HK-2 (cell line): ENCODE data around the gene FOXP4.
A peak's percentile ranks its signal among the peaks of the same experiment; 100 is the strongest.

Experiments
- DNase-seq: peaks from one replicate; pipeline ENCODE4 v3.0.0-alpha.2; 2018; ENCODE audit not compliant: unreplicated experiment

Gene FOXP4

DNA sequence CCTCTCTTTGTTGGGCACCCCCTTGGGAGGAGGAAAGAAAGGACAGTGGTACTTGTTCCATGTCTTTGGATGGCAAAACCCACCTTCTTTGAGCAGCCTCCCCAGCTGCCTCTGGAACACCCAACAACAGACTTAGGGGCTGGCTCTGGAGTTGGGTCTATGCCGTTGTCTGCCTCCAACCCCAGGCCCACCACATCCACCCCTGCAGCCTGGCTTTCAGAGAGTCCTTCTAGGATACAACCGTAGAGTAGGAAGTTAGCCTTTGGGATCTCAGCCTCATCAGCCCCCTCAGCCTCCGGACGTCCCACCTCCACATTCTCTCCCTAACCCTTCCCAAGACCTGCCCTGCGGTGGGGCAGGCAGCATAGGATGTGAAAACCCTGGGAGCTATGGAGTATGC is 36.4 kb downstream of the FOXP4 start:
- no peak for DNase-seq

DNA sequence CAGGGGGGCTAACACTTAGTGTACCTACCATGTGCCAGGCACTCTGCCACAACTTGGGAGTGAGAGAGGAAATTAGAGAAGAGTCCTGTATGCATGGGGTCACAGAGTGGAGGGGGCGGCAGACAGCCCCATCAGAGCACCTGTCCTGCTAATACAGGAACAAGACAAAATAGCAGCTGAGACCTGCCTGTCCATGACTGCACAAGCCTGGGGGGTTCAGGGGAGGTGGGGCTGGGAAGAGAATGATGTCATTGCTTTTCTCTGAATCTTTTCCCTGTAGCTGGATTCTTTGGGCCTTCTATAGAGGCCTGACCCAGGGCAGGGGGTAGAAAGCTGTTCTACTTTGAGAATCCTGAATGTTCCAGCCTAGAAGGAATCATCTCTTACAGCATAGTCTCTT is 37.4 kb downstream of the FOXP4 start:
- DNase-seq = no peak

DNA sequence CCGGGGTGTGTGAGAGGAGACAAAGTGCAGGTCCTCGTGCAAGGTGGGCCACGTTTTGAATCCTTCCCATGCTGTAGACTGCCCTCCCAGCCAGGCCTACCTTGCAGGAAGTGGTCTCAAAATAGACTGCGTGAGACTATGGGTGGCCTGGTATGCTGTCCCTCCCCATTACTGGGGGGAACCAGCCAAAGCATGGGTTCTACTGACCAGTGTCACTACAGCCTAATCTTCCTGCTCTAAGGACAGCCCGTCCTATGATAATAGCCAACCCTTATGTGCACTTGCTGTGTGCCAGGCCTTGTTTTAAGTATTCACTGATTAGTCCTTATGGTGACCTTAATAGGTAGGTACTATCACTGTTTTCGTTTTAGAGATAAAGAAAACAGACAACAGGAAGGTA is 38.0 kb downstream of the FOXP4 start:
- DNase-seq = no peak

DNA sequence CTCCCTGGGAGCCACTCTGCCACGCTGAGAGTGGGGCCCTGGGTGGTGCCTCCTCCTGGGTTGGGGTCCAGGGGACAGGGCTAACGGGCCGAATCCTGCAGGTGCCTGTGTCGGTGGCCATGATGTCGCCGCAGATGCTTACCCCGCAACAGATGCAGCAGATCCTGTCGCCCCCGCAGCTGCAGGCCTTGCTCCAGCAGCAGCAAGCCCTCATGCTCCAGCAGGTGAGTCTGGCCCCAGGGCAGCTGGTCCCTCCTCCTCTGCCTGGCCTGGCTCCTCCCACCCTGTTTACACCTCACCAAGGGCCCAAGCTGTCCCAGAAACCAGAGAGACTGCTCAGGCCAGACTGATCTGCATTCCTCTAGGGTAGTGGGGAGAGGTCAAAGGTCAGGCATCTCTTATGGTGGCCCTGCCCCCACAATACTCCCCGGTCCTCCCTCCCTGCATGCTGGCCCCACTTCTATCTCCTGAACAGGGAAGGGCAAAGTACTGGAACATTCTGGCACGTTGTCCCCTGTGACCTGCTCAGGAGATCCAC is 38.6 kb downstream of the FOXP4 start:
- no peak for DNase-seq

DNA sequence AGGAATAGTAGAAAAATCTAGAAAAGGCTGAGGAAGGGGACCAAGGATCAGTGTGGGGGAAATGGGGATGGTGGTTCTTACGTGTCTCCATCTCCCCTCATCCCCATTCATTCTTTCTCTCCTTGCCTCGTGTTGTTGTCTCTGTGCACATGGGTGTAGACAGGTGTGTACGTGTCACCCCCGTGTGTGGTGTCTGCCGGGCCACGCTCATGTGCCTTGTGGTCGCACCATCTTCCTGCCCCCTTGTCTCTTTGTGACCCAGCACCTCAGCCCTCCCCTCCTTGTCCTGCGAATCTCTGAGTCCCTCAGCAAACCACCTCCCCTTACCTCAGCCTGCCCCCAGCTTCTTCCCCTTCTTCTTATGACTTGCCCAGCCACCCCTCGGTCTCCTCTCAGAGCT is 39.4 kb downstream of the FOXP4 start:
- DNase-seq = no peak

DNA sequence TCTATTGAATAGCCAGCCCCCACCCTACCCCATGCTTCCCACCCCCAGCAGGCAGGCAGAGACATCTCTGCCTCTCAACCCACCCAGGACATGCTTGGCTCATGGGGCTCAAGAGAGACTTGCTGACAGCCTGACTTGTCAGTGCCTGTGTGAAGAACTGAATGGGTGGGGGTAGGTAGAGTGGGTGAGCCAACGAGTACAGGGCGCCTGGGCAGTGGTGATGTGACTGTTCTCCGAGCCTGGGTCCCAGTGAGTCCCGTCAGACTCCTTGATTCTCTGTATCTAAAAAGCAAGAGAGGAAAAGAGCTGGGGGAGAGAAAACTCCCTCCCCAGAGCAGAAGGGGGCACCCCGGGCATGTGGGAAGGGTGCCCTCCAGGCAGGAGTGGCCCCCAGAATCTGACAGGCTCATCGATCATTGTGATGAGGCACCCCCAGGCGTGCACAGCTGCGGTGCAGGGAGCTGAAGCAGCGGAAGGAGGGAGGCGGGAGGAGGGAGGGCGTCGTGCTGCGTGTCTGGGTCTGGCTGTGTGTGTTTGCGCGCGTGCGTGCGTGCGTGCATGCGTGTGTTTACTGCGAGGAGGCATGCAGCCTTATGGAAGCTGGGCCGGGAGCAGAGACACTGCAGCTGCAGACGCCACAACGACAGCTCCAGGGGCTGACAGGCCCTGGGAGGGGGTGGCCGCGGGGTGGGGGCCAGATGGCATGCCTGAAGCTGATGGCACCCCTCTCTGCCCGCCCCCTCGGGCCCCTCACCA is 40.2 kb downstream of the FOXP4 start:
- no peak for DNase-seq

DNA sequence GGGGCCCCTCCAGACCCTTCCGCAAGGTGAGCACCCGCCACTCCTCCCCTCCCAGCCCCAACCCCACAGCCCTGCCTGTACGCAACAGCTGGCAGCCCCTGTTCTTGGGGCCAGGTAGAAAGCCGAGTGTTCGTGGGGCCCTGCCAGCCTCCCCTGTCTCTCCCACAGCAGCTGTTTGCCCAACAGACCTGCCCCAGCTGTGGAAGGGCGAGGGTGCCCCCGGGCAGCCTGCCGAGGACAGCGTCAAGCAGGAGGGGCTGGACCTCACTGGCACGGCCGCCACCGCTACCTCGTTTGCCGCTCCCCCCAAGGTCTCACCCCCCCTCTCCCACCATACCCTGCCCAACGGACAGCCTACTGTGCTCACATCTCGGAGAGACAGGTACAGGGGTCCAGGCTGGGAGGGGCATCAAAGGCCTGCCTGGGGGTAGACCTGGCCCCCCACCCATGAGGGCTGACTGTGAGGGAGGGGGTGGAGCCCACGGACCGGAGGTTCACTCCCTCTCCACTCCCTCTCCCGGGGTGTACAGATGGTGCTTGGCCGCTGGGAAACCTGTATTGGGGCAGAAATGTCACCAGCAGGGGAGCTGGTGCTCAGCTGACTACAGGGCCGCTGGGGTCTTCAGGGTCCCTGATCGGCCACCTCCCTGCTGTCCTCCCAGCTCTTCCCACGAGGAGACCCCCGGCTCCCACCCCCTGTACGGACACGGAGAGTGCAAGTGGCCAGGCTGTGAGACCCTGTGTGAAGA is 41.1 kb downstream of the FOXP4 start:
- DNase-seq = no peak

DNA sequence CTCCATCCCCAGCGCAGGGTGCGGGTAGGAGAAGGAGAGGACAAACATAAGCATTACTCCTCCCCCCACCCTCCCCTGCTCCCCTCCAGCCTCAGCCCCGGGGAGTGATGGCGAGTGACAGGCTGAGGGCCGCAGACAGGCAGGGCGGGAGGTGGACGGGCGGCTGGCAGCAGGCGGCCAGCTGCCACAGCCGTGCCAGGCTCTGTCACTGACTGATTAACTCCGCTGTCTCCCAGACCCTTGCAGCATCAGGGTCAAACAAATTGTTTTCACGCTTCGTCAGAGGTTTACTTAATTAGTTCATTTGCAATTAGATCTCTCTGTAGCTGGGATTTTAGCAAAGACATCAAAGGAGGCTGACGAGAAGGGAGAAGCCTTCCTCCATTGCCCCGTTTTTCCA is 41.9 kb downstream of the FOXP4 start:
- DNase-seq = no peak

DNA sequence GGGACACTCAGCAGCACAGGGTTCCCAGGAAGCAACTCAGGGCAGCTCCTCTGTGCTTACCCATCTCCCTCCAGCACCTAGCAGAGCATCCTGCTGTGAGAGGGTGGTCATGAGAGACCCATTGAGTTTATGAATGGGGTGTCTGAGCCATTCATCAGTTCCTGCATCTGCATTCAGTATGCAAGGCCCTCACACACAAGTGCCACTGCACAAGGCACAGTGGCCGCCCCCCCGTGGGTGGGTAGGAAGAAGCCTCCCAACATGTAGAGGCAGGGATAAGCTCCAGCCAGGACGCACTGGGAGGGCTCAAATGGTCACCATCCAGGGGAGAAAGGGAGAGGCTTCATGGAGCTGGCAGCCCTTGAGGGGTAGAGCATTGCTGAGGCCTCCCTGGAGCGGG is 43.0 kb downstream of the FOXP4 start:
- DNase-seq = no peak

DNA sequence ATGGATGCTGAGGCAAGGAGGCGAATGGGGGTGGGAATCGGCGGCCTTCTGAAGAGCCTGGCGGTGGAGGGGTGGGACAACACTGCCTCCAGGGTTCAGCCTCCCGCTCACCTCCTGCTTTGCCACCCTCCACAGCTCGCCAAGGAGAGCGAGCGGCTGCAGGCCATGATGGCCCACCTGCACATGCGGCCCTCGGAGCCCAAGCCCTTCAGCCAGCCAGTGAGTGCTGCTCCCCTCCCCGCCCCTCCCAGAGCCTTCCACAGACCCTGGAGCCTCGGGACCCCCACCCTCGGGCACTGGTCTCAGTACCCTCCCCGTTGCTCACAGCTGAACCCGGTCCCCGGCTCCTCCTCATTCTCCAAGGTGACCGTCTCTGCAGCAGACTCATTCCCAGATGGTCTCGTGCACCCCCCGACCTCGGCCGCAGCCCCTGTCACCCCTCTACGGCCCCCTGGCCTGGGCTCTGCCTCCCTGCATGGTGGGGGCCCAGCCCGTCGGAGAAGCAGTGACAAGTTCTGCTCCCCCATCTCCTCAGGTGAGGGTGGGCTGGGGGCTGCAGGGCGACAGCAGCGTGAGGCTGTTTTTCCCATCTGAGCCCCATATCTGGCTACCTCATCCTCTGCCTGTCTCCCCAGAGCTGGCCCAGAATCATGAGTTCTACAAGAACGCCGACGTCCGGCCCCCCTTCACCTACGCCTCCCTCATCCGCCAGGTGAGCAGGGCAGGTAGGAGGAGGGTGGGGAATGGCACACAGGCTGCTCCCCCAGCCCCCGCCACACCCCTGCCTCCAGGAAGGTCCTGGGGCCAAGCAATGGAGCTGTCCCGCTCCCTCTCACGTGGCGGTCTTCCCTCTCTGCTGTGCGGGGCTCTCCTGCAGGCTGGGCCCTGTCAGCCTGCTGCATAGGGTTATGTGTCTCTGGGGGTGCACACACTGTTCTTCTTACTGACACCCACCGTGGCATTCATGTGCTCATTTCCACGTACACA is 43.7 kb downstream of the FOXP4 start:
- DNase-seq = no peak

DNA sequence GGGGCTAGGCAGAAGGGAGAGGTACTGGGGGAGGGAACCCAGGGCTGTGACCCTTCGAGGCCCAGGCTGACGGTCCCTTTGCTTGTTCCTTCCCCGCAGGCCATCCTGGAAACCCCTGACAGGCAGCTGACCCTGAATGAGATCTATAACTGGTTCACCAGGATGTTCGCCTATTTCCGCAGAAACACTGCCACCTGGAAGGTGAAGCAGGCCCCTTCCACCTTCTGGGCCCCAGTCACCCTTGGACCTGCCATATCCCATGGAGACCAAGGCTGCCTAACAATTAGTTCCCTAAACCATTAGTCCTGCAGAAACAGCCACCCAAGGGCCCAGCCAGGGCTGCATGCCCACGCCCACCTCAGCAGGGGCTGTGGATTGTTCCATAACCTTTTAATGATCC is 44.9 kb downstream of the FOXP4 start:
- no peak for DNase-seq

DNA sequence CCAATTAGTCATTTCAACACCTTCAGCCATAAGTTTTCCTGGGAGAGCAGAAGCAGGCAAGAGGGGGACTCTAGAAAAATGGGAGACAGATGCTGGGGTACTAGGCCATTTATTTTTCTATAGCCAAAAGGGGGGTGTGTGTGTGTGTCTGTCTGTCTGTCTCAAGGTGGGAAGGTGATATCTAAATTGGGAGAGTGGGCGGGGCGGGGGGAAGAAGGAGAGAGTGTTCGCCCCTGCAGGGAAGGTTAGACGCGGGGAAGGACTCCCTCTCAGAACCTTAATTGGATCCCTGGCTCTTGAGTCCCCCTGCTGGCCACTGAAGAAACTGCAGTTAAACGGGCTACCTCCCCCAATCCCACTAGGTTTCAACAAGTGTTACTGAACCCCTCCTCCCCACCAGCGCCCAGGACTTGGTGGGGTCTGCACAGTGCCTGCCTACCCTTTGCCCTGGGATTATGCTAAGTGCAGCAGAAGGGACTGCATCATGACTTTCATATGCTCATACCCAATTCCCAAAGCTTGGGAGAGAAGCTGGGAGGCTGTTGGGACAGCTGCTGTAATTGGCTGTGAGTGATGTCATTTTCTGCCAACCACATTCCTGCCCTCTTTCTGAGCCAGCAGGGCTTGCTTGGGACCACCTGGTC is 45.8 kb downstream of the FOXP4 start:
- peak; percentile 72 for DNase-seq

DNA sequence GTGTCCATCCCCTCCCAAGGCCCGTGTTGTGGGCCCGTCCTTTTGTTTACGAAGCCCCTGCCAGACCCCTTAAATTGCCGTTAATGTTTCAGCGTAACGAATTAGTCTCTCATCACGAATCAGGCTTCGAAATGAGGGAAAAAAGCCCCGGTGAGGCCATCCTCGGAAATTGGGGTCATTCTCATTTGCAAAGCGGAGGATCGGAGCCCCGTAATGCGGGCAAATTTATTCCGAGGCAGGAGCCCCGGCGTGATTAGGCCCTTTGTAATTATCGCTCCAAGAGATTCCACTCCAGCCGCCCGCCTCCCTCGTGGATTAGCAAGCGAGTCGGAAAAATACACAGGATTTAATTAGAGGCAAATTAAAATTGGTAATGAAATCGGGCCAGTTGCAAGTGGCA is 47.2 kb downstream of the FOXP4 start:
- no peak for DNase-seq

DNA sequence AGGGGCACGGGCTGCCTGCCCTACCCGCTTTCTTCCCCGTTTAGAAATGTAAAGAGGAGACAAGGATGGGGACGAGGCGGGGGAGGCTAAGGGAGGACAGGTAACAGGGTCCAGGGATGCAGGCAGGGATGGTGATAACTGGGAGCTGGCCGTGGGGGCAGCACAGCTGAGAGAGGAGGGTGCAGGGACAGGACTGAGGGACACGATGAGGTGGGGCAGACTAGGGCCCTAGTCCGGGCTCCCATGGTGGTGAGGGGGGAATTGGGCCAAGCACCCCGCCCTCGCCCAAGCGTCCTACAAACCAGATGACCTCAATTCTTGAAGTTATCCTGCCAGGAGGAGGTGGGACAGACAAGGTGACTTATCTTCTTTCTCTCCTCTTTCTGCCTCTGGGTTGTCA is 47.7 kb downstream of the FOXP4 start:
- DNase-seq = no peak

DNA sequence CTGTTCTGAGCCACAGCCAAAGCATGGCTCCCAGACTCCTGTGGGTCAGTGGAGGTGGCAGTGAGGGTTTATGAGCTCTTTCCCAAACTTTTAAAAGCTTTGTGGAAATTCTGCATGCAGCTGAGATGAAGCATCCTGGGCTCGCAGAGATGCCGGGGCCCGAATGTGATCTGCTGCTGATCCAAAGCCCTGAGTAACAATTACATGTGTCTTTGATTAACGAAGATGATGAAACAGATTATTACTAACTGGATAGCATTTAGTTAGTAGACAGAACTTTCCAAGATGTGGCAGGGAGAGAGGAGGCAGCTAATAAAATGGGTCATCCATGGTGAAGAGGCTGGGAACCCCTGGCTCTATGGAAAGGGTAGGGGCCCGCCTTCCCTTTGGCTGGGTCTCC is 48.1 kb downstream of the FOXP4 start:
- no peak for DNase-seq

DNA sequence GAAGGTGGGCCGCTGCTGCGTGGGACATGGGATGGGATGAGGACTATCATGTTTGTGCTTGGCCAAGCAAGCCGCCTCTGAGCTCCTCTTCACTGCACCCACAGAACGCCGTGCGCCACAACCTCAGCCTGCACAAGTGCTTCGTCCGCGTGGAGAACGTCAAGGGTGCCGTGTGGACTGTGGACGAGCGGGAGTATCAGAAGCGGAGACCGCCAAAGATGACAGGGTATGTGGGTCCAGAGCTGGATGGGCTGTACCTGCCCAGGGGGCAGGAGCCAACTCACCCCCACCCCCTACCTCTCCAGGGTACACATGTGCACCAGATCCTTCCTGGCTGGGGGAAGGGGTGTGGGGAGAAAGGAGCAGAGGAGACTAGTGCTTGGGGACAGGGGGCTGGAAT is 48.6 kb downstream of the FOXP4 start:
- DNase-seq = no peak

DNA sequence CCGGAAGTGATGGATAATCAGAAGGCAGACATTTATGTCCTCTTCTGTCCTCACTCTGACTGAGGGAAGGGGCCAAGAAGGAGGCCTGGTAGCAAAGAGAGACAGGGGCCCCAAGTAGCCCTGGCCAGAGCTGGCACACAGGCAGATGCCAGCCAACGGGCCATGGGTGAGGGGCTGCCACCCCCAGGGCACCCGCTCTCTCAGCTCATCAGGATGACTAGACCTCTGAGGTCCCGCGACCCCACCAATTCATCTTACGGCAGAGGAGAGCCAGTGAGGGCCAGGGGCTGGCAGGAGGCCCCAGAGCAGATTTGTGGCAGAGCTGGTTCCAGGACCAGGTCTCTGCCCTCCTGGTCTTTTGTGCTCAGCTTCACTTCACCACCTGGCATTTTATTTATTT is 49.0 kb downstream of the FOXP4 start:
- DNase-seq = no peak

DNA sequence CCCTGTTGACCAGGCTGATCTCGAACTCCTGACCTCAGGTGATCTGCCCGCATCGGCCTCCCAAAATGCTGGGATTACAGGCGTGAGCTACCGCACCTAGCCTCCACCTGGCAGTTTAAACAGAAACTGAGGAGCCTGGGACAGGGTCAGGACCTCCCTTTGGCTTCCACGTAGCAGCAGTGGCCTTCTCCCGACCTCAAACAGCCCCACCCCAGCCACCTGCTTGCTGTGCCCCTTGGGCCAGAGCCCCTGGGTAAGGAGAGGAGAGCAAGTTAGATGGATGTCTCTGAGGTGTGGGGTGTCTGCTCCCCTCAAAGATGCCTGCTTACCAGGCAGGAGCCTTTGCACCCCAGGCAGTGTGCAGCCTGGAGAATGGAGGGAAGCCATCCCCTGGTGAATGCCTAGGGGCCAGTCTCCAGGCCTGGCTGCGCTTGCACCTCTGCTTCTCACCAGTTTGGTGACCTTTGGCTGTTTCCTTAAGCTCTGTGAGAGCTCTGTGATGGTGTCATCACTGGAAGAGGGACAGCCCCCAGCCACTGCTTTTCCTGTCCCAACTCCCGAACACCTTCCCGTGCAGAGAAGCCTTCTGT is 50.0 kb downstream of the FOXP4 start:
- DNase-seq = no peak

DNA sequence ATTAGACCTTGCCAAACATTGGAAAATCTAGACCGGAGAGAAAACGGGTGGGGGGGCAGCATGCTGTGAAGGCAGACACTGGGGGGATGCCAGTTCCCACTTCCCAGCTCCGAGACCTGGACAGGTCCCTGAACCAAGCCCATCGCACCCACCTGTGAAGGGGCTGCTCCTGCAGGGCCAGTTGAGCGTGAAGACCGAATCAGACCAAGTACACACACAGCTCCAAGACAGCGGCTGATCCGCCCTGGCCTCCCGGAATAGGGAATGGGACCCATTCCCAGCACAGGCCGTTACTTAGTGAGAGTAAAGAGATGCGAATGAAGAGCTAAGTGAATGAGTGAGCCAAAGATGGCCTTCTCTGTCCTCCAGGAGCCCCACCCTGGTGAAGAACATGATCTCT is 50.6 kb downstream of the FOXP4 start:
- no peak for DNase-seq

DNA sequence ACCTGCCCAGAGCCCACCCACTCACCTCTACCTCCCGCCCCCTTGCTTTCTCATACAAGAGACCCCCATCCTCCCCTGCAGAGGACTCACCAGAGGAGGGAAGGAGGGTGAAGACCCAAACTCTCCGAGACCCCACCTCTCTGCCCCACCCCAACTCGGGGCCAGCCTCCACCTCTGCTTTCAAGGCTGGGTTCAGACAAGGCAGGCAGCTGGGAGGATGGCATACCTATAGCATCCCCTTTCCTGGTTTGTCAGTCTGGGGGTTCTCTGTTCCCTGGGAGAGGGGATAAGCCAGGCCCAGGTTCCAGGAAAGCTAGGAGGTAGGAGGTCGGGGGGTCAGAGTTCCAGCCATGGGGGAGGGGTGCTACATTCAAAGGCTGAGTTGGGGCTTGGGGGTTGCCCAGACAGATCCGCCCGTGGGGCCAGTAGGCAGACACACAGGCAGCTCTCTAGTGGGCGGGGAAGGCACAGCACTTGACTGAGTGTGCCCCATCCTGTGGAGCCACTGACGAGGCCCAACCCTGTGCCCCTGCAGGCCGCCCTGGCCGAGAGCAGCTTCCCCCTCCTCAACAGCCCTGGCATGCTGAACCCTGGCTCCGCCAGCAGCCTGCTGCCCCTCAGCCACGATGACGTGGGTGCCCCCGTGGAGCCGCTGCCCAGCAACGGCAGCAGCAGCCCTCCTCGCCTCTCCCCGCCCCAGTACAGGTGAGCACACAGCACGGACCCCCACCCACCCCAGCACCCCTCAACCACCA is 51.2 kb downstream of the FOXP4 start:
- DNase-seq = no peak

DNA sequence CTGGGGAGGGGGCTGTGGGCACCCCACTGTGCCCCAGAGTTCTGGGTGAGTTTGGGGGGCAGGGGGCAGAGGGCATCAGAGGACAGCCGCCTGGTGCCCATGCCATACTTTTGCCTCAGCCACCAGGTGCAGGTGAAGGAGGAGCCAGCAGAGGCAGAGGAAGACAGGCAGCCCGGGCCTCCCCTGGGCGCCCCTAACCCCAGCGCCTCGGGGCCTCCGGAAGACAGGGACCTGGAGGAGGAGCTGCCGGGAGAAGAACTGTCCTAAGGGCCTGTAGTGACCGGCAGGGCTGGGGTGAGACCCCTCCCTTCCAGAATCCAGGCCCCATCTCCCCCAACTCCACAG is 52.5 kb downstream of the FOXP4 start:
- no peak for DNase-seq
